Epithelial cell of proximal tubule (primary cell): ENCODE measurements around the gene NOD1. TPM values are rescaled to one million over a fixed set of nuclear protein-coding genes. Genes with fewer than 3 reads are reported as not detected.

Experiments
- DNase-seq: peaks from one replicate; pipeline ENCODE4 v3.0.0-alpha.2; 2011; ENCODE audit warnings: low read depth
- H3K4me3 ChIP-seq: 2 replicates; pipeline ENCODE4 v1.5.1; 2011; ENCODE audit warnings: low read depth, mild to moderate bottlenecking, low read length
- total RNA-seq: library from RNA; depleted of rRNA; stranded (reverse); fragments of >200 nt; gene quantifications from 2 replicates; pipeline ENCODE4 v1.2.3, GENCODE V29; 2015
- TF ChIP-seq, protein P1 (sequence below): conservative IDR thresholded peaks from 2 replicates; pipeline ENCODE4 v1.5.1; 2012; ENCODE audit warnings: low read depth, mild to moderate bottlenecking, low read length

The NOD1 gene
- total RNA-seq, 1 donor from 2014 or later, result 5.1 TPM

DNA sequence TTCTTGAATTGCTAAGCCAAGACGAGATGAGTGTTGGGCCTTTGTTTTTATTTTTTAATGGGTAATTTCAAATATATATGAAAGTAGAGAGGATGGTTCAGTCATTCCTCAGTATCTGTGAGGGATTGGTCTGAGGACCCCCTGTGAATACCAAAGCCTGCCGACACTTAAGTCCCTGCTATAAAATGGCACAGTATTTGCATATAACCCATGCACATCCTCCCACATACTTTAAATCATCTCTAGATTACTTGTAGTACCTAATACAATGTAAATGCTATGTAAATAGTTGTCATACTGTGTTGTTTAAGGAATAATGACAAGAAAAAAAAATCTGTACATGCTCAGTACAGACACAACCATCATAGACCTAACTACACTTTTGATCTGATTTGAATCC is 73.4 kb downstream of the NOD1 start:
- TF ChIP-seq, protein P1, sequence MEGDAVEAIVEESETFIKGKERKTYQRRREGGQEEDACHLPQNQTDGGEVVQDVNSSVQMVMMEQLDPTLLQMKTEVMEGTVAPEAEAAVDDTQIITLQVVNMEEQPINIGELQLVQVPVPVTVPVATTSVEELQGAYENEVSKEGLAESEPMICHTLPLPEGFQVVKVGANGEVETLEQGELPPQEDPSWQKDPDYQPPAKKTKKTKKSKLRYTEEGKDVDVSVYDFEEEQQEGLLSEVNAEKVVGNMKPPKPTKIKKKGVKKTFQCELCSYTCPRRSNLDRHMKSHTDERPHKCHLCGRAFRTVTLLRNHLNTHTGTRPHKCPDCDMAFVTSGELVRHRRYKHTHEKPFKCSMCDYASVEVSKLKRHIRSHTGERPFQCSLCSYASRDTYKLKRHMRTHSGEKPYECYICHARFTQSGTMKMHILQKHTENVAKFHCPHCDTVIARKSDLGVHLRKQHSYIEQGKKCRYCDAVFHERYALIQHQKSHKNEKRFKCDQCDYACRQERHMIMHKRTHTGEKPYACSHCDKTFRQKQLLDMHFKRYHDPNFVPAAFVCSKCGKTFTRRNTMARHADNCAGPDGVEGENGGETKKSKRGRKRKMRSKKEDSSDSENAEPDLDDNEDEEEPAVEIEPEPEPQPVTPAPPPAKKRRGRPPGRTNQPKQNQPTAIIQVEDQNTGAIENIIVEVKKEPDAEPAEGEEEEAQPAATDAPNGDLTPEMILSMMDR, result no peak
- no peak overlapping the region for H3K4me3 ChIP-seq
- no peak for DNase-seq

DNA sequence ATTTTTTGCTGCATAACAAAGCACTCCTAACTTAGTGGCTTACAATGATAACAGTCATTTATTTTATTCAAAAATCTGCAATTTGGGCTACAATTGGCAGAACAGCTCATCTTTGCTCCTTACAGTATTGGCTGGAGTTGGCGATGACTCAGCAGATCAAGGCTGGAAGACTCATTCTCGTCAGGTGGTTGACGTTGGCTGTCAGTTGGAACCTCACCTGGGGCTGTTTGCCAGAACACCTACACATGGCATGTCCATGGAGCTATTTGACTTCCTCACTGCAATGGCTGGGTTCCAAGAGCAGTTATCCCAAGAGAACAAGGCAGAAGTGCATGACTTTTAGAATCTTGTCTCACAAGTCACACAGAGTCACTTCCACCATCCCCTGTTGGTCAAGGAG is 75.1 kb downstream of the NOD1 start:
- DNase-seq, result no peak
- TF ChIP-seq, protein P1, result no peak

GRCh38 chr7:30396389-30396788 is 82.2 kb downstream of the NOD1 start:
- TF ChIP-seq, protein P1, result peak; percentile 18
- no peak for DNase-seq
- no peak overlapping the region for H3K4me3 ChIP-seq

More for the DNA sequence above, 75.1 kb downstream of the NOD1 start:
- H3K4me3 ChIP-seq, result no peak overlapping the region

DNA sequence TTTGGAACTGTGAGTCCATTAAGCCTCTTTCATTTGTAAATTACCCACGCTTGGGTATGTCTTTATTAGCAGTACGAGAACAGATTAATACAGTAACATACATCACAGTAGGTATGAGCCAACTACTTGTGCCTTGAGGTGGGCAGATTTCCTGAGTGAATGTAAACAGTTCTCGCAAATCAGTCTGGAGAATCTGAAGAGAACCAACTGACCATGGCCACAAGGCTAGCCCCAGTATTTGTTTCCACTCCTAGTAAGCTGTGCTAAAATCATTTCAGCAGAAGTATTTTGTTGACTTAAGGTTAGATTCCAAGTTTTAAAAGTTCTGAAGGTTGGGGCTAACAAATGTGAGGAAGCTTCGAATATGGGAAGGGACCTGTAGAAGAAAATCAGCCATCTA is 82.9 kb downstream of the NOD1 start:
- DNase-seq, result no peak
- TF ChIP-seq, protein P1, result no peak
- H3K4me3 ChIP-seq, result no peak overlapping the region

DNA sequence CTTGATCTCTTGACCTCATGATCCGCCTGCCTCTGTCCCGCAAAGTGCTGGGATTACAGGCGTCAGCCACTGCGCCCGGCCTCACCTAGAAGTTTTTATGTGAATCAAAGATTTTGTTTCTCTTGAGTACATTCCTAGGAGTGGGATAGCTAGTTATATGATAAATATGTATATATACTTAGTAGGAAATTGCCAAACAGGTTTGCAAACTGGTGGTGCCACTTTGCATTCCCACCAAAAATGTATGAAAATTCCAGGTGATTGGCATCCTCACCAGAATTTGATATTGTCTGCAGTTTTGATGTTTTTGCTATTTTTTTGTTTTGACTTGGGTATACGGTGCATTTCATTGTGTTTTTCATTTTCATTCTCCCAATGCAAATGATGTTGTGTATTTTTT is 86.8 kb downstream of the NOD1 start:
- no peak overlapping the region for H3K4me3 ChIP-seq
- no peak for DNase-seq
- TF ChIP-seq, protein P1, result no peak

- TF ChIP-seq, protein P1, result no peak
- DNase-seq, result no peak
- H3K4me3 ChIP-seq, result no peak overlapping the region
Observed at GRCh38 chr7:30390736-30391636, 87.6 kb downstream of the NOD1 start.

GRCh38 chr7:30389791-30390190 is 88.8 kb downstream of the NOD1 start:
- no peak for DNase-seq
- H3K4me3 ChIP-seq, result no peak overlapping the region
- TF ChIP-seq, protein P1, result no peak
